Tibial nerve (tissue), 4 donors: ENCODE data around the gene GPR142.
"Not testable (repeated sequence)": the region's sequence is repeated elsewhere in the genome, so short reads cannot be mapped to it uniquely, and the experiment has no call there.

Experiments used
- CTCF ChIP-seq, 5 experiments: fragments of 200-600 bp in 3 of 5; fragments of 450-650 bp in 2 of 5; sonication (generic) in 3 of 5; IDR thresholded peaks; one replicate each; pipeline ENCODE4 v1.5.1; 2016 to 2019; ENCODE audit warnings: antibody characterized with exemption in 5 of 5, mild to moderate bottlenecking in 3 of 5, moderate library complexity in 2 of 5
- EP300 ChIP-seq, 2 donors: sonication (generic); formaldehyde crosslinking; IDR thresholded peaks; one replicate each; pipeline ENCODE4 v1.6.1; 2017; ENCODE audit warnings: antibody characterized with exemption in 2 of 2, mild to moderate bottlenecking in 1 of 2

DNA sequence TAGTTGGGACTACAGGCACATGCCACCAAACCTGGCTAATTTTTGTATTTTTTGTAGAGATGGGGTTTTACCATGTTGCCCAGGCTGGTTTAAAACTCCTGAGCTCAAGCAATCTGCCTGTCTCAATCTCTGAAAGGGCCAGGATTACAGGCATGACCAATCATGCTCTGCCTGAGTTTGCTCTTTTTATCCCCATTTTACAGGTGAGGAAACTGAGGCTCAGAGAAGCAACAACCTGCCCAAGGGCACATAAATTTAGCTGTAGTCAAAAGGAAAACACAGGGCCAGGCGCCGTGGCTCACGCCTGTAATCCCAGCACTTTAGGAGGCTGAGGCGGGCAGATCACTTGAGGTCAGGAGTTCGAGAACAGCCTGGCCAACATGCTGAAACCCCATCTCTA, 38.0 kb downstream of the GPR142 start:
- not testable (repeated sequence) for TF ChIP-seq CTCF, EP300 (IDR thresholded peaks at IDR 0.05)
